Endothelial cell of umbilical vein (primary cell): ENCODE measurements around the gene TBC1D16. TPM values are rescaled to one million over a fixed set of nuclear protein-coding genes. Genes with fewer than 3 reads are reported as not detected.

ENCODE experiments used
- BruUV-seq: library from RNA; stranded (reverse); fragments of 400-500 nt; replicated peaks from 2 replicates; lab custom pipeline; 2021; lab: Mats Ljungman, UMichigan
- CTCF ChIA-PET: fragments of 300-600, 350-600 bp; sonication (Branson Sonifier 250); formaldehyde crosslinking; loops from one replicate; lab custom pipeline; 2021; ENCODE audit warnings: antibody characterized with exemption, inconsistent platforms; lab: Charles Lee
- POLR2A ChIA-PET: fragments of 300-600, 350-600 bp; sonication (Branson Sonifier 250); formaldehyde crosslinking; loops from one replicate; lab custom pipeline; 2021; ENCODE audit warnings: antibody characterized with exemption, inconsistent platforms; lab: Charles Lee
- DNase-seq: peaks from one replicate; pipeline ENCODE4 v3.0.0-alpha.2; 2011; ENCODE audit warnings: low read depth, low spot score
- FAIRE-seq: peaks from 2 replicates; lab custom pipeline; 2011; peaks lifted over from hg19 to GRCh38; lab: Jason Lieb, UNC
- H2AFZ ChIP-seq: 2 replicates; pipeline ENCODE4 v1.6.0; 2012; ENCODE audit warnings: low read depth, low read length, control low read depth, inconsistent platforms
- H3K27ac ChIP-seq: 2 replicates; pipeline ENCODE4 v1.5.1; 2011; ENCODE audit warnings: low read depth, mild to moderate bottlenecking, control low read depth, low read length, moderate library complexity; ENCODE audit not compliant: insufficient read depth
- H3K27me3 ChIP-seq, 2 experiments: 2 replicates each; pipeline versions ENCODE4 v1.6.0 to v1.6.1; 2011; ENCODE audit warnings: low read length in 2 of 2, mixed read lengths in 1 of 2; ENCODE audit not compliant: control insufficient read depth in 2 of 2, insufficient read depth in 2 of 2
- H3K36me3 ChIP-seq, 2 experiments: 2 replicates in 1 of 2; 3 replicates in 1 of 2; pipeline ENCODE4 v1.5.1; 2011; ENCODE audit warnings: low read length in 2 of 2, mild to moderate bottlenecking in 1 of 2, moderate library complexity in 1 of 2; ENCODE audit not compliant: control insufficient read depth in 2 of 2, insufficient read depth in 2 of 2; ENCODE audit errors: extremely low read depth in 1 of 2
- H3K4me1 ChIP-seq: 3 replicates; pipeline ENCODE4 v1.5.1; 2011; ENCODE audit warnings: mild to moderate bottlenecking, low read length; ENCODE audit not compliant: control insufficient read depth, insufficient read depth; ENCODE audit errors: extremely low read depth
- H3K4me2 ChIP-seq: 2 replicates; pipeline ENCODE4 v1.6.1; 2011; ENCODE audit warnings: low read length, control low read depth, mixed read lengths; ENCODE audit not compliant: insufficient read depth
- H3K4me3 ChIP-seq, 3 experiments: fragments of 200-600 bp in 1 of 3; sonication (generic), shearing (Covaris generic) in 1 of 3; replicated peaks in 1 of 3; 2 replicates each; pipeline ENCODE4 v1.5.1; 2011 to 2016; ENCODE audit warnings: control low read depth in 3 of 3, low read length in 3 of 3, mild to moderate bottlenecking in 2 of 3, inconsistent platforms in 1 of 3, low read depth in 1 of 3, moderate library complexity in 1 of 3; ENCODE audit not compliant: insufficient read depth in 1 of 3
- H3K79me2 ChIP-seq: 2 replicates; pipeline ENCODE4 v1.6.0; 2012; ENCODE audit warnings: low read length, inconsistent platforms; ENCODE audit not compliant: control insufficient read depth, insufficient read depth
- H3K9ac ChIP-seq: replicated peaks from 2 replicates; pipeline ENCODE3; 2011; ENCODE audit warnings: low read length, control low read depth; ENCODE audit not compliant: insufficient read depth; ENCODE audit errors: extremely low read depth
- H3K9me1 ChIP-seq: replicated peaks from 3 replicates; pipeline ENCODE4 v1.6.0; 2011; ENCODE audit warnings: mild to moderate bottlenecking, low read length; ENCODE audit not compliant: control insufficient read depth, insufficient read depth; ENCODE audit errors: extremely low read depth
- H3K9me3 ChIP-seq: replicated peaks from 2 replicates; pipeline ENCODE4 v1.5.1; 2012; ENCODE audit warnings: low read length, inconsistent platforms; ENCODE audit not compliant: control insufficient read depth, insufficient read depth
- H4K20me1 ChIP-seq: replicated peaks from 2 replicates; pipeline ENCODE3; 2011; ENCODE audit warnings: mild to moderate bottlenecking, low read length; ENCODE audit not compliant: control insufficient read depth, insufficient read depth; ENCODE audit errors: extremely low read depth
- EZH2 ChIP-seq: IDR thresholded peaks from 2 replicates; pipeline ENCODE4 v1.6.1; 2012; ENCODE audit warnings: borderline replicate concordance, low read depth, mild to moderate bottlenecking, moderate library complexity, low read length, inconsistent platforms; ENCODE audit not compliant: severe bottlenecking
- FOS ChIP-seq: IDR thresholded peaks from 2 replicates; pipeline ENCODE4 v1.6.1; 2011; ENCODE audit warnings: mild to moderate bottlenecking, low read length, moderate library complexity, borderline replicate concordance; ENCODE audit not compliant: insufficient read depth
- GATA2 ChIP-seq: IDR thresholded peaks from 2 replicates; pipeline ENCODE4 v1.7.0; 2011; ENCODE audit warnings: low read depth, mild to moderate bottlenecking, moderate library complexity, mixed read lengths, low read length; ENCODE audit not compliant: insufficient read length, insufficient read depth
- JUN ChIP-seq: IDR thresholded peaks from 2 replicates; pipeline ENCODE4 v1.6.1; 2011; ENCODE audit warnings: borderline replicate concordance, low read depth; ENCODE audit not compliant: insufficient read length, insufficient read depth
- MYC ChIP-seq: IDR thresholded peaks from one replicate; pipeline ENCODE4 v1.6.1; 2011; ENCODE audit warnings: mild to moderate bottlenecking, low read depth, low read length
- POLR2A ChIP-seq: IDR thresholded peaks from 2 replicates; pipeline ENCODE4 v1.6.1; 2012; ENCODE audit warnings: low read depth, mild to moderate bottlenecking, control low read depth, low read length
- POLR2AphosphoS5 ChIP-seq: IDR thresholded peaks from 2 replicates; pipeline ENCODE4 v1.6.1; 2012; ENCODE audit warnings: low read depth, mild to moderate bottlenecking, control low read depth, low read length, moderate library complexity; ENCODE audit not compliant: insufficient read depth
- dilution Hi-C: fragments of 300-500 bp; cut with MboI; formaldehyde crosslinking; loops from one replicate; pipeline ENCODE4 v1.15.0; 2019; ENCODE audit warnings: low sequenced_read_pairs; ENCODE audit not compliant: extremely low pct_ligation_motif_present
- intact Hi-C: fragments of 100-400 bp; cut with micrococcal nuclease; formaldehyde crosslinking; loops from one replicate; pipeline ENCODE4 v1.10.0; 2022
- polyA plus RNA-seq, 4 experiments: library from polyadenylated mRNA; depleted of rRNA in 3 of 4; stranded (reverse) in 3 of 4; unstranded in 1 of 4; fragments of >200 nt; gene quantifications; 2 replicates each; pipeline versions ENCODE4 v1.2.1 to v1.2.3, GENCODE V29; 2011 to 2012; ENCODE audit warnings: missing spikeins in 1 of 4
- total RNA-seq: library from RNA; stranded (reverse); gene quantifications from 2 replicates; pipeline ENCODE4 v1.2.3, GENCODE V29; 2021
- TF ChIP-seq, protein P1 (sequence below): IDR thresholded peaks from 2 replicates; pipeline ENCODE4 v1.6.1; 2011; ENCODE audit not compliant: insufficient read depth, insufficient read length
- TF ChIP-seq, protein P2 (sequence below), 2 donors: IDR thresholded peaks; 1 replicate in 1 of 2; 2 replicates in 1 of 2; pipeline ENCODE4 v1.5.1; 2011; ENCODE audit warnings: low read length in 2 of 2, mild to moderate bottlenecking in 2 of 2, moderate library complexity in 2 of 2, control low read depth in 1 of 2, inconsistent platforms in 1 of 2, low read depth in 1 of 2; ENCODE audit not compliant: insufficient read depth in 1 of 2; ENCODE audit errors: extremely low read depth in 1 of 2

The TBC1D16 gene
- total and polyA plus RNA-seq, 2 donors (not counting 3 experiments of a cell fraction or from before 2014, with no cell fraction given), result 12.9 to 48.6 TPM

DNA sequence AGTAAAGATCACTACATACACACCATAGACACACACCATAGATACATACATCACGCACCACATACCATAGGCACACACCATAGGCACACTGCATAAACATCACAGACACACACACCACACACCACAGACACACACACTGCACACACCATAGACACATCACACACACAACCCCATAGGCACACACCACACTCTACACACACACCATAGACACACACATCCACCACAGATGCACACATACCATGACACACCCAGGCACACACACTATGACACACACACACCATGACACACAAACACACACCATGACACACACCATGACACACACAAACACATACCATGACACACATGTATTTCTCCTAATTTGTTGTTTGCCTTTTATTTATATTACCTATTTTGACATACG is 14.1 kb downstream of the TBC1D16 start:
- intact Hi-C loops, result no loop called here
- CTCF ChIA-PET, result interaction anchor here (1.1 to 2.9 kb wide), 2 partner anchors 13 to 80 kb away, joined by 3 to 11 read pairs; partner anchors contain the start of gene GAA
- Histone ChIP-seq H3K4me2 (no peak overlapping the region), H3K27ac (no peak overlapping the region), H2AFZ (no peak overlapping the region), H3K4me1 (no peaks in the 10 kb centered on the region), H3K27me3 (no peaks in the 10 kb centered on the region), H3K36me3 (no peaks in the 10 kb centered on the region), H3K79me2 (peaks cover 23% of the 10 kb centered on the region), H4K20me1 (no peaks in the 10 kb centered on the region), H3K9ac (no peak overlapping the region), H3K9me1 (no peaks in the 10 kb centered on the region), H3K9me3 (no peaks in the 10 kb centered on the region), H3K4me3 (no peak overlapping the region)
- DNase-seq (no peak), FAIRE-seq (no peak)
- no TSS peak for BruUV-seq
- POLR2A ChIA-PET, result no interaction called here
- dilution Hi-C loops, result no loop called here
- TF ChIP-seq EZH2, result no peak
- TF ChIP-seq JUN, result no peak
- TF ChIP-seq MYC, result no peak
- no peak for TF ChIP-seq GATA2
- no peak for TF ChIP-seq POLR2A
- no peak for TF ChIP-seq POLR2AphosphoS5
- no peak for TF ChIP-seq FOS
- TF ChIP-seq, protein P1, sequence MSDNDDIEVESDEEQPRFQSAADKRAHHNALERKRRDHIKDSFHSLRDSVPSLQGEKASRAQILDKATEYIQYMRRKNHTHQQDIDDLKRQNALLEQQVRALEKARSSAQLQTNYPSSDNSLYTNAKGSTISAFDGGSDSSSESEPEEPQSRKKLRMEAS, result no peak
- TF ChIP-seq, protein P2, sequence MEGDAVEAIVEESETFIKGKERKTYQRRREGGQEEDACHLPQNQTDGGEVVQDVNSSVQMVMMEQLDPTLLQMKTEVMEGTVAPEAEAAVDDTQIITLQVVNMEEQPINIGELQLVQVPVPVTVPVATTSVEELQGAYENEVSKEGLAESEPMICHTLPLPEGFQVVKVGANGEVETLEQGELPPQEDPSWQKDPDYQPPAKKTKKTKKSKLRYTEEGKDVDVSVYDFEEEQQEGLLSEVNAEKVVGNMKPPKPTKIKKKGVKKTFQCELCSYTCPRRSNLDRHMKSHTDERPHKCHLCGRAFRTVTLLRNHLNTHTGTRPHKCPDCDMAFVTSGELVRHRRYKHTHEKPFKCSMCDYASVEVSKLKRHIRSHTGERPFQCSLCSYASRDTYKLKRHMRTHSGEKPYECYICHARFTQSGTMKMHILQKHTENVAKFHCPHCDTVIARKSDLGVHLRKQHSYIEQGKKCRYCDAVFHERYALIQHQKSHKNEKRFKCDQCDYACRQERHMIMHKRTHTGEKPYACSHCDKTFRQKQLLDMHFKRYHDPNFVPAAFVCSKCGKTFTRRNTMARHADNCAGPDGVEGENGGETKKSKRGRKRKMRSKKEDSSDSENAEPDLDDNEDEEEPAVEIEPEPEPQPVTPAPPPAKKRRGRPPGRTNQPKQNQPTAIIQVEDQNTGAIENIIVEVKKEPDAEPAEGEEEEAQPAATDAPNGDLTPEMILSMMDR (IDR thresholded peaks at IDR 0.05; ENCODE audit: extremely low read depth in 1 of 2, insufficient read depth in 1 of 2, low read depth in 1 of 2, low read length in 2 of 2), result no peak
